ENCODE measurements around the gene MBD6. TPM values are rescaled to one million over a fixed set of nuclear protein-coding genes. Genes with fewer than 3 reads are reported as not detected.

Gene MBD6
- total RNA-seq, 2 donors from 2014 or later = 94.1 to 123 TPM

DNA sequence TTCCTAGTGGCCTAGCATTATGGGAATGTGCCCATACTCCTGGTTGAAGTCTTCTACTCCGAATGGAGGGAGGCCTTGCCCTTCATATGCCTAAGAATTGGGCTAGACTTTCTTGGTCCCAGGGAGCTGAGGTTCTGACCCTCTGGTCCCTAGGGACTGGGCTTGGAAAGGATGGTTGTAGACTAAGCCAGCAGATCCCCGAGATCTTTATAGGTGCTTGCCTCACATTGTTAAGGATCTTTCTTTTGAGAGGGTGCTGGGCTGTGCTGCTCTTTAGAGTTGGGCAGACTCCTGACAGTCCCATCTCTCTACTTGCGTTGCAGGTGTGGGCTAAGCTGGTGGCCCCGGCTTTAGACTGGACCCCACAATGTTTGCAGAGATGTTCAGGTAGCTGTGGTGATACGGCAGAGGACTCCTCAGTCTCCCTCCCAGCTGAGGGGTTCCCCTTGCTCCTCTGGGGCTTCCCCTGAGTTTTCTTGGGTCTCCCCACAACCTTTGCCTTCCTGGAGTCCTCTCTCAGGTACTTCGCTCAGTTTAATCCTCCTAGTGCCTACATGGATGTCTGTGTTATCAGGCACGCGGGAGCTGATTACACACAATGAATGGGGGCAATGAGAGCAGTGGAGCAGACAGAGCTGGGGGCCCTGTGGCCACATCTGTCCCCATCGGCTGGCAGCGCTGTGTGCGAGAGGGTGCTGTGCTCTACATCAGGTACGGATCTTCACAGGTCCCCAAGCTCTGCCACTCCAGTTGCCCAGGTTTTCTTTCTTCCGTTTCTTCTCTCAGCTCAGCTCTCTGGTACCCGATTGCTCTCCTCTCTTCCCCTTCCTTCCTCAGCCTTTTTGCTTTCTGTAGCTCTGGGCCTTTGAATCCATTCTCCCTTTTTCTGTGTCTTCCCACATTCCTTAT, 1.3 kb downstream of the MBD6 start:
- DNase-seq (ENCODE audit: low spot score) = no peak
- Mint-ChIP-seq H3K4me1 (ENCODE audit: low read depth in 2 of 2) (peaks cover 34 to 45% of the 10 kb centered on the region in 2 donors), H3K9me3 (no peaks in the 10 kb centered on the region), H3K27ac (peak overlapping the region; percentile 71 to 91), H3K27me3 (no peaks in the 10 kb centered on the region), H3K36me3 (peaks cover 10% of the 10 kb centered on the region), H3K4me3 (peak overlapping the region; percentile 87)
- no peak for ATAC-seq

- Mint-ChIP-seq H3K27ac (peak overlapping the region; percentile 71 to 91), H3K4me3 (peak overlapping the region; percentile 87), H3K9me3 (no peaks in the 10 kb centered on the region), H3K4me1 (ENCODE audit: low read depth in 2 of 2) (peaks cover 28 to 42% of the 10 kb centered on the region in 2 donors), H3K36me3 (peaks cover 11% of the 10 kb centered on the region), H3K27me3 (no peaks in the 10 kb centered on the region)
- DNase-seq (ENCODE audit: low spot score) (no peak), ATAC-seq (no peak)
Measured at GRCh38 chr12:57524814-57525614, 2.4 kb downstream of the MBD6 start.

DNA sequence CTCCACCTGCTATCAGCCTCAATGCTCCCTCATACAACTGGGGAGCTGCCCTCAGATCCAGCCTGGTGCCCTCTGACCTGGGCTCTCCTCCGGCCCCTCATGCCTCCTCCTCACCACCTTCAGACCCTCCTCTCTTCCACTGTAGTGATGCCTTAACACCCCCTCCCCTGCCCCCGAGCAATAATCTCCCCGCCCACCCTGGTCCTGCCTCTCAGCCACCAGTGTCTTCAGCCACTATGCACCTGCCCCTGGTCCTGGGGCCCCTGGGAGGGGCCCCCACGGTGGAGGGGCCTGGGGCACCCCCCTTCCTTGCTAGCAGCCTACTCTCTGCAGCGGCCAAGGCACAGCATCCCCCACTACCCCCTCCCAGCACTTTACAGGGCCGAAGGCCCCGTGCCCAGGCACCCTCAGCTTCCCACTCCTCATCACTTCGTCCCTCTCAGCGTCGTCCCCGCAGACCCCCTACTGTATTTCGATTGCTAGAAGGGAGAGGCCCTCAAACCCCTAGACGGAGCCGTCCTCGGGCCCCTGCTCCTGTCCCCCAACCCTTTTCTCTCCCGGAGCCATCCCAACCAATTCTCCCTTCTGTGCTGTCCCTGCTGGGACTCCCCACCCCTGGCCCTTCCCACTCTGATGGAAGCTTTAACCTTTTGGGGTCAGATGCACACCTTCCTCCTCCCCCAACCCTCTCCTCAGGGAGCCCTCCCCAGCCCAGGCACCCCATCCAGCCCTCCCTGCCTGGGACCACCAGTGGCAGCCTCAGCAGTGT, 3.2 kb downstream of the MBD6 start:
- no peaks in the 10 kb centered on the region for H3K9me3 Mint-ChIP-seq
- no peak for DNase-seq (ENCODE audit: low spot score)
- ATAC-seq = no peak
- no peaks in the 10 kb centered on the region for H3K27me3 Mint-ChIP-seq
- no peak overlapping the region for H3K4me3 Mint-ChIP-seq
- peaks cover 12% of the 10 kb centered on the region for H3K36me3 Mint-ChIP-seq
- H3K27ac Mint-ChIP-seq = no peak overlapping the region
- H3K4me1 Mint-ChIP-seq (ENCODE audit: low read depth in 2 of 2) = peaks cover 28 to 36% of the 10 kb centered on the region in 2 donors

DNA sequence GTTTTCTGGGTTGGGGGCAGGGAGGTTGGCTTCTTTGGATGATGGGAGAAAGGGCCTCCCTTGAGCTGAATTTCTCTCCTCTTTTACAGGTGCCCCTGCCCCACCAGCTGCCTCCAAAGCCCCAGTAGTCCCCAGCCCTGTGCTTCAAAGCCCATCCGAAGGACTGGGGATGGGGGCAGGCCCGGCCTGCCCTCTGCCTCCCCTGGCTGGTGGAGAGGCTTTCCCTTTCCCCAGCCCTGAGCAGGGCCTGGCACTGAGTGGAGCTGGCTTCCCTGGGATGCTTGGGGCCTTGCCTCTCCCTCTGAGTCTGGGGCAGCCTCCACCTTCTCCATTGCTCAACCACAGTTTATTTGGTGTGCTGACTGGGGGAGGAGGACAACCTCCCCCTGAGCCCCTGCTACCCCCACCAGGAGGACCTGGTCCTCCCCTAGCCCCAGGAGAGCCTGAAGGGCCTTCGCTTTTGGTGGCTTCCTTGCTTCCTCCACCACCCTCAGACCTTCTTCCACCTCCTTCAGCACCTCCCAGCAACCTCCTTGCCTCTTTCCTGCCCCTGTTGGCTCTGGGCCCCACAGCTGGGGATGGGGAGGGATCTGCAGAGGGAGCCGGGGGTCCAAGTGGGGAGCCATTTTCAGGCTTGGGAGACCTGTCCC, 4.0 kb downstream of the MBD6 start:
- Mint-ChIP-seq H3K27ac (peak overlapping the region in 1 of 2 donors; percentile 47), H3K9me3 (no peaks in the 10 kb centered on the region), H3K4me1 (ENCODE audit: low read depth in 2 of 2) (peaks cover 24 to 30% of the 10 kb centered on the region in 2 donors), H3K36me3 (peaks cover 12% of the 10 kb centered on the region), H3K4me3 (no peak overlapping the region), H3K27me3 (no peaks in the 10 kb centered on the region)
- DNase-seq (ENCODE audit: low spot score) = no peak
- ATAC-seq = no peak

DNA sequence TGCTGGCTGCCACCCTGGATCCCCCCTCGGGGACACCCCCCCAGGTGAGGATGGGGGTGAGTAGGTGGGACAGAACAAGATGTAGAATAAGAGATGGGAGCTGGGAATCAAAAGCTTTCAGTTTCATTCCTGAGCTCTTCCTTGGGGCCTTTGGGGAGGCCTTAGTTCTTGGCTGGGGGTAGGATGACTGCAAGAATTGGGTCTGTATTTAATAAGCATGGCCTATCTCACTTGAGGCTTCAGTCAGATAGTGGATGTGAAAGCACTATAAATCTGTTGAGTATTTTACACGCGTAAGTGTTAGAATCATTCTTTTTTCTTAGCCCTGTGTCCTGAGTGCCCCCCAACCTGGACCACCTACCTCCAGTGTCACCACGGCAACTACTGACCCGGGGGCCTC, 4.6 kb downstream of the MBD6 start:
- Mint-ChIP-seq H3K9me3 (no peaks in the 10 kb centered on the region), H3K27ac (peak overlapping the region in 1 of 2 donors; percentile 47), H3K4me3 (no peak overlapping the region), H3K27me3 (no peaks in the 10 kb centered on the region), H3K36me3 (peaks cover 12% of the 10 kb centered on the region), H3K4me1 (ENCODE audit: low read depth in 2 of 2) (peaks cover 18 to 24% of the 10 kb centered on the region in 2 donors)
- ATAC-seq (no peak), DNase-seq (ENCODE audit: low spot score) (no peak)

DNA sequence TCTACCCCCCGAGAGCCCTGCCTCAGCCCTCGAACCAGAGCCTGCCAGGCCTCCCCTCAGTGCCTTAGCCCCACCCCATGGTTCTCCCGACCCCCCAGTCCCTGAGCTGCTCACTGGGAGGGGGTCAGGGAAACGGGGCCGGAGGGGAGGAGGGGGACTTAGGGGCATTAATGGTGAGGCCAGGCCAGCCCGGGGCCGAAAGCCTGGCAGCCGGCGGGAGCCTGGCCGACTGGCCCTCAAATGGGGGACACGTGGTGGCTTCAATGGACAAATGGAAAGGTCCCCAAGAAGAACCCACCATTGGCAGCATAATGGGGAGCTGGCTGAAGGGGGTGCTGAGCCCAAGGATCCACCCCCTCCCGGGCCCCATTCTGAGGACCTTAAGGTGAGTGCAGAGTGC, 5.6 kb downstream of the MBD6 start:
- Mint-ChIP-seq H3K27ac (no peak overlapping the region), H3K36me3 (peaks cover 19% of the 10 kb centered on the region)

GRCh38 chr12:57528831-57529555, 6.4 kb downstream of the MBD6 start:
- H3K4me3 Mint-ChIP-seq = no peak overlapping the region
- H3K27ac Mint-ChIP-seq = peak overlapping the region in 1 of 2 donors; percentile 35
- H3K27me3 Mint-ChIP-seq = no peaks in the 10 kb centered on the region
- no peak for ATAC-seq
- H3K36me3 Mint-ChIP-seq = peaks cover 19% of the 10 kb centered on the region
- DNase-seq (ENCODE audit: low spot score) = no peak
- no peaks in the 10 kb centered on the region for H3K9me3 Mint-ChIP-seq
- H3K4me1 Mint-ChIP-seq (ENCODE audit: low read depth in 2 of 2) = peaks cover 7 to 13% of the 10 kb centered on the region in 2 donors

More for the DNA sequence above, 5.6 kb downstream of the MBD6 start:
- Mint-ChIP-seq H3K9me3 (no peaks in the 10 kb centered on the region), H3K4me1 (ENCODE audit: low read depth in 2 of 2) (peaks cover 14 to 21% of the 10 kb centered on the region in 2 donors), H3K4me3 (no peak overlapping the region), H3K27me3 (no peaks in the 10 kb centered on the region)
- no peak for DNase-seq (ENCODE audit: low spot score)
- no peak for ATAC-seq

GRCh38 chr12:57529831-57530230, 7.2 kb downstream of the MBD6 start:
- H3K36me3 Mint-ChIP-seq = peaks cover 14% of the 10 kb centered on the region
- no peak for ATAC-seq
- peak overlapping the region; percentile 35 to 37 for H3K27ac Mint-ChIP-seq
- no peak overlapping the region for H3K4me3 Mint-ChIP-seq
- no peaks in the 10 kb centered on the region for H3K9me3 Mint-ChIP-seq
- H3K27me3 Mint-ChIP-seq = no peaks in the 10 kb centered on the region
- peaks cover 0 to 6% of the 10 kb centered on the region in 2 donors for H3K4me1 Mint-ChIP-seq (ENCODE audit: low read depth in 2 of 2)
- DNase-seq (ENCODE audit: low spot score) = no peak

GRCh38 chr12:57530396-57531142, 7.9 kb downstream of the MBD6 start:
- DNase-seq (ENCODE audit: low spot score) (no peak), ATAC-seq (no peak)
- Mint-ChIP-seq H3K4me3 (no peak overlapping the region), H3K27me3 (no peaks in the 10 kb centered on the region), H3K9me3 (no peaks in the 10 kb centered on the region), H3K27ac (peak overlapping the region; percentile 35 to 37), H3K4me1 (ENCODE audit: low read depth in 2 of 2) (peaks cover 0 to 8% of the 10 kb centered on the region in 2 donors), H3K36me3 (peaks cover 20% of the 10 kb centered on the region)

DNA sequence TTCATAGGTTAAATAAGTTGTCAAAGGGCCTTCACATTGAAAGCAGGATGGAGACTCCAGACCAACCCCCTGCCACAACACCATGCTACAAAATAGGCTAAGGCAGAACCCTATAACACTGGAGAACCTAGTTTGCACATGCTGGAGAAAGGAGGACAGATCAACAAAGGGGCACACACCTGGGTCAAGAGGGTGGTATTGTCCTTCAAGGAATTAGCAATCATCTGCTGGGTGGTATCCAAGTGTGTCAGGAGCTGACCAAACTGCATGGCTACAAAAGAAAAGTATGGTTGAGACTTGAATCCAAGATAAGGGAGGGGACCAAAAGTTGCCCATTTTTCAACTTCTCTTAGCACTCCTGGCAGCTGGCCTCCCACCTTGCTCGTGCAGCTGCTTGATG, 9.2 kb downstream of the MBD6 start:
- H3K4me1 Mint-ChIP-seq (ENCODE audit: low read depth in 2 of 2) = peaks cover 0 to 7% of the 10 kb centered on the region in 2 donors
- no peaks in the 10 kb centered on the region for H3K27me3 Mint-ChIP-seq
- H3K27ac Mint-ChIP-seq = no peak overlapping the region
- H3K36me3 Mint-ChIP-seq = peaks cover 20% of the 10 kb centered on the region
- ATAC-seq (no peak), DNase-seq (ENCODE audit: low spot score) (no peak)
- H3K4me3 Mint-ChIP-seq = no peak overlapping the region
- no peaks in the 10 kb centered on the region for H3K9me3 Mint-ChIP-seq

DNA sequence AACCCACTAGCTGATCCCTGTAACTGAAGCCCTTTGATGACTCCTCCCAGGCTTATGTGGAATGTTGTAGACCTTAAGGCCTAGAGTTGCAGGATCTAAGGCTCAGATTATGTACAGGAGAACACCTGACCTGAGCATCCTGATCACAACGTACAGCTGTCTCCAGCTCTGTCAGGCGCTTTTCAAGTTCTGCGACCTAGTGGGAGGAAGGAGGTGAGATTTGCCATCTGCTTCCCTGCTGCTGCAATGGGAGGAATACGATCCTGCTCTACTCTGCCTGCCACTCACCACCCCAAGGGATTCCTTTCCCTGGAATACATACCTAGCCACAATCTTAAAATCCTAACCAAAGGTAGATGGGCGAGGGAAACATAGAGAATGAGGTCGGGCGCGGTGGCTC, 10.5 kb downstream of the MBD6 start:
- Mint-ChIP-seq H3K4me3 (no peak overlapping the region), H3K36me3 (peaks cover 20% of the 10 kb centered on the region), H3K27ac (no peak overlapping the region), H3K27me3 (no peaks in the 10 kb centered on the region), H3K9me3 (no peaks in the 10 kb centered on the region), H3K4me1 (ENCODE audit: low read depth in 2 of 2) (peaks cover 0 to 8% of the 10 kb centered on the region in 2 donors)
- DNase-seq (ENCODE audit: low spot score) (no peak), ATAC-seq (no peak)

DNA sequence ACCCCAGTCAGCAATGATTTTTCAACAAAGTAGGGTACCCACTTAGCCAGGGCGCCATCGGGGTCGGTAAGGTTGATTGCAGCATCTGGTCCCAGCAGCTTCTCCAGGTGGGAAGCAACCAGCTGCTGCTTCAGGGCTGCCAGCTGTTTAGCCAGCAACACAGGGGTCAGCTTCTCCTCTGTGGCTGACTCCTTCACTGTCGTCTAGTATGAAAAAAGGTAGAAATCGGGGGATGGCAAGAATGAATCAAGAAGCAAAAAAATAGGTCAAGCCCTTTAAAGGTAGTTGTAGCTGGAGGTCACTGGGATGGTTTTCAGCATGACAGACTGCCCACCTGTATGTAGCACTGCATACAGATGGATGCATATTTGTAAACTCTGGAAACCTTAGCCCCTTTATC, 11.6 kb downstream of the MBD6 start:
- no peak overlapping the region for H3K4me3 Mint-ChIP-seq
- no peak overlapping the region for H3K27ac Mint-ChIP-seq

More for the DNA sequence above, 11.6 kb downstream of the MBD6 start:
- Mint-ChIP-seq H3K27me3 (no peaks in the 10 kb centered on the region), H3K36me3 (peaks cover 20% of the 10 kb centered on the region), H3K4me1 (ENCODE audit: low read depth in 2 of 2) (peaks cover 0 to 10% of the 10 kb centered on the region in 2 donors), H3K9me3 (no peaks in the 10 kb centered on the region)
- ATAC-seq = no peak
- no peak for DNase-seq (ENCODE audit: low spot score)

Data from natural killer cell treated with Interleukin-12 subunit alpha and Interleukin-12 subunit beta and Interleukin-15 and Interleukin-18, amount 100 ng/mL, for 72 hours (primary cell).